GM21717 (cell line): ENCODE data around the gene SLC8A1.

Experiments
- ATAC-seq: cut with Tn5 transposase; IDR thresholded peaks from one replicate; pipeline ENCODE4 v1.9.1; 2021; ENCODE audit warnings: mild to moderate bottlenecking, moderate library complexity; ENCODE audit not compliant: unreplicated experiment

Gene SLC8A1

DNA sequence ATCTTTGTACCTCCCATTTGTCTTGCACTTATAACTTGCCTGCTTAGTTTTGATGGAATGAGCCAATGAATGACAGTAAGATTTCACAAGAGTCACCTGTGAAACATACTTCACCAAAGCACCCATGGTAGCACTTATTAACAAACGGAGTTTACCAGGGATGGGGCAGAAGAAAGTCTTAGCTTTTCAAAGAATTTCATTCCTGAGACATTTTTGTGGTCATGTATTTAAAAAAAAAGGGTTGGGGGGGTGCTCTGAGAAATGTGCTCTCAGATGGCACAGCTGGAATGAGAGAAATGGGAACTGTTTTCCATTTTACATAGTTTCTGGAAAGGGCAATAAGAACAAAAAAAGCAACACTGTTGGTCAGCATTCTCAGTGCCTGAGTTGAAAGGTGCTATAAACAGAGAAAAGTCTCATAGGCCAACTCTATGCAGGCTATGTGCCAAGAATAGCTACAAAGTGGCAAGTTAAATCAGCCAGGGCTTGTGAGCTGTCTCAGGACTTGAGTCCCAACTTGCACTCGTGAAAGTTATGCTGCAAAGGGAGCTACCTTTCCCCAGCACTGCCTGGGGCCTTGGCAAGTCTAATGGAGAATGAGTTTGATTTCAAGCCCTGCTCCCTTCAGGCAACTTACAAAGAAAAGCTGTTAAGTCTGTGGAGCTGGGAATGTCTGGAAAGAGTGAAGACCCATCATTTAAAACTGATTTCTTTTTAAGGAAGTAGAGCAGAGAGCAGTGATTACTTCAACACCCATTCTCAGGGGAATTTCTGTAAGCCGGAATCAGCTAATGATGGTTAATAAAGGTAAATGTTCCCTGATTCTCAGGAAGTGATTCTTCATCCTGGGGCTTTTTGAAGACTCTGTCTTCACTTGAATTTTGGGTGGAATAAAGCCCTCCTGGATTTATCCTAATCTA is 170.6 kb downstream of the SLC8A1 start:
- ATAC-seq, result peak; percentile 49

DNA sequence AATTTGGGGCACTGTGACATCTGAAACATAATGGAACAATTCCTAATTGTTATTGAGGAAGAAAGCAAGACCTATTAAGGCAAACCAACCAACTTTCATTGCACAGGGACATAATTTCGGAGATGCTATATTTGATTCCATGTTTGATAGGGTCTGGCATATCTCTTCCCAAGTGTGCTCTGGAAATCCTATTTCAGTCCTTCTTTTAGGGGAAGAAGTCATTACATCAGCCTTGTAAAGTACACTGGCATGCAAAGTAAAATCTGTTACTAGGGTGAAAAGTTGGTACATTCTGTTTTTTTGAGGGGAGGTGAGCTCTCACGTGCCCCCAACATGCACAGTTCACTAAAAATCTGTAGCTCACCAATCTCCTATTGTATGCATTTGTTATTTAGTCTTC is 172.4 kb downstream of the SLC8A1 start:
- ATAC-seq, result no peak

DNA sequence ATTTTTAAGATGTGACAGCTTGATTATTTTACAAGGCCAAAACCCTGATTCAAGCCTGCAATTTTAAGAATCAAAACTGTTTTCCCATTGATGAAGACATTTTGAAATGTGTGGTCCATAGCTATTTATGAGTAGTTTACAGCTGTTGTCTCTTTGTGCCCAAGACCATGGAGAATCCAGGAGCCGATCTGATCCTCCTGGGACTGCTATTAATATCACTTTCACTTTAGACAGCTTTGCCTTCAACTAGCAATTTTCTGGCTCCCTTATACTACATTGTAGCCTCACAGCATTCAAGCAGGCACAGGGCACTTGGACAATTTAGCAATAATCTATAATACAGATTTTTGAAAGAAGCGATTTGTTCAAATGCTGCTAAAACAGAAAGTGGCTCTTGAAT is 172.9 kb downstream of the SLC8A1 start:
- no peak for ATAC-seq

DNA sequence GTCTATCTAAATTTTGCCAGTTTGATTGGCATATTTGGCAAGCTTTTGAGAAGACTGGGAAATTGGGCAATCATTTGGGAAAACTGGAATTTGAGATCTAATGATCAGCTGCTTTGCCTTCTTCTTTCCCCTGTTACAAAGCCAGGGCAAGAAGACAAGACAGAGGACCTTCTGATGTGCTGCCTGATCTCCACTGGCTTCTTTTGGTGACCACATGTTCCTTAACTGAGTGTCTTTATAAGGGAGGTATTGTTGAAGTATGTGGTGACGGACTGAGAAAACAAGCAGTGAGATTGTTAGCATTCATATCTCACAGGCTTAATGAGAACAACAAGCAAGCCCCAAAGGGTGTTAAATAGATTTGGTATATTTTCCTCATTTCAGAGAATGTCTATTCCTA is 175.8 kb downstream of the SLC8A1 start:
- no peak for ATAC-seq

DNA sequence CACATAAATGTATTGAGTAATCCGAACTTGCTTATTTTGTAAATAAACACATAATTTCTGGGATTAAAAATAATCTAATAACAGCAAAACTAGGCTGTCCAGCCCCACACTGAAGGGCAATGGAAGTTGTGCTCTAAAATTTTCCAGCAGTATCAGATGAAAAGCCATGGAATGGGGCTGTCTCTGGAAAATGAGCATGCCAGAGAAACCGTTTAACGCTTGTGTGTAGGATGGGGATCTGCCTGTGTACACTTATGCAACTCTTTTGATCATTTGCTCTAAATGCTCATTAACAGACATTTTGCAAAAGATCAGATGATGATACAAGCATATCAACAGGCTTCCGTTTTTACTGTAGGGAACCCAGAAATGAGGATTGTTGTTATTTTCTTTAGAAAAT is 177.6 kb downstream of the SLC8A1 start:
- no peak for ATAC-seq

DNA sequence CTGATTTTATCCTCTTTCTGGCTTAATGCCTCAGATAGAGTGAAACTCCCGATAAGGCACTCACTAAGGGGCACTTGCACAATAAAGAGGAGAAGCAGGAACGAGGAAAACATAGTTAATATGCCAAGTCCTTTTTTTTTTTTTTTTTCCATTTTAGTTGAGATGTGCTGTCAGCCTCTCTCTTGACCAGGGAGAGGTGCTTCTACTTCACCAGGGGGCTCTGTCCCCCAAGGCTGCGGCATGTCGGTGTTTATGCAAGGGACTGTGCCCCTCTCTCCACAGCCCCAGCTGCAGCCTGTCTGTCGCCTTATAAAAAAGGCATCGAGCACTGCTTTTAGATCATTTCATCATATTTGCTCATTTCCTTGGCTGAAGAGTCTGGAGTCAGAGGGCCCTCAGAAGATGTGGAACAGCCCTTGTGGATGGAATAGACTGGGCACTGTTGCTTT is 178.1 kb downstream of the SLC8A1 start:
- no peak for ATAC-seq

DNA sequence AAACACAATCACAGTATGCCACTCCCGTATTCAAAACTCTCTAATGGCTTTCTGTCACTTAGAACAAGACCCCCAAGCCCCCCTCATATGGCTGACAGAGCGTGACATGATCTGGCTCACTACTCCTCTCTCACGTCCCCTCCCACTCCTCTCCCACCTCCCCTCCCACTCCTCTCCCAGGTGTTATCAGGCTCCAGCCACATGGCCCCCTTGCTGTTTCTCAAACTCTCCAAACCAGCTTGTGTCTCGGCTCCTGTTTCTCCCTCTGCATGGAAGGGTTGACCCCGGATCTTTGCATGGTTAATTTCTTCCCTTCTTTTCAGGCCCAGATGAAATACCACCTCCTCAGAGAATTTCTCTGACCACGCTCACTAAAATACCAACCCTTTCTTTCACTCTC is 180.8 kb downstream of the SLC8A1 start:
- no peak for ATAC-seq

DNA sequence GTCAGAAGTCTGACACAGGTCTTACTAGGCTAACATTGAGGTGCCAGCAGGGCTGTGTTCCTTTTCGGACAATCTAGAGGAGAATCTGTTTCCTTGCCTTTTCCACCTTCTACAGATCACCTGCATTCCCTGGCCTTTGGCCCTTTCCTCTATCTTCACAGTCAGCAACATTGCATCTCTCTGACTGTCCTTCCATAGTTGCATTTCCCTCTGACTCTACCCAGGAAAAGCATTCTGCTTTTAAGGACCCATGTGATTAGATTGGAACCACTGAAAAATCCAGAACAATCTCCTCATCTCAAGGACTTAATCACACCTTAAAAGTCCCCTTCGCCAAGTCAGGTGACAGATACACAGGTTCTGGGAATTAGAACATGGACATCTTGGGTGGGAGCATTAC is 181.5 kb downstream of the SLC8A1 start:
- ATAC-seq, result no peak

DNA sequence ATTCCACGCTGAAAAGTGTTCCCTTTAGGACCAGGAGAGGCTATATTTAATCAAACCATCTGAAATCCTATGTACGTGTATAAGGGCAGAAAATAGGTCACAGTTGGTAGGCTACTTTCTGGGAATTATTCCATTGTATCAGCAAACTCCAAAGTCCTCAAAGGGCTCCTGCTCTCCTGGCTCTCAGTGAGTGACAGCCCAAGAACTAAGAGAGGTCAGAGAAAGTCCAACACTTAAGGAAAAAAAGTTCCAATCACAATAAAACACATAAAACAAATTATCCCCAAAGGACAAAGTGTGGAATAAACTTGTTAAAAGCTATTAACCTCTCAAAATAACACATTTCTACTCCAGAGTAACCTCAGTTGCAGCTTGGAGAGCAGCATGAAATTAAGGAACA is 183.3 kb downstream of the SLC8A1 start:
- ATAC-seq, result no peak

DNA sequence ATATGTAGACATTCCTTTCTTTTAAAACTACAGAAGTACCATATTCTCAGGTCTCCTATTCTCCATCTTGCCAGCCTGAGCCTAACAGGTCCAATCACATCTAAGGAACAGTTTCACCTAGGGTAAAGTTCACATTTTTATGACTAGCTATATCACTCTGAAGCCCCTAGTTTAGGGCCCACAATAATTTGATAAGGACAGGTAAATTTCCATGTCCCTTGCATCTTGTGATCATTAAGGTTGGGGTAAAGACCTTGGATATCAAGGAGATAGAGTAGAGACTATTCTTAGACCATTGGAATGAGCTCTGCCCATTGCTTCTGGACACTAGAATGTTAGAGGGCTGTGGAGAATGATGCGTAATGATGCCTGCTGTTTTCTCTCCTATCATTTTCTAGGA is 185.7 kb downstream of the SLC8A1 start:
- ATAC-seq, result no peak

DNA sequence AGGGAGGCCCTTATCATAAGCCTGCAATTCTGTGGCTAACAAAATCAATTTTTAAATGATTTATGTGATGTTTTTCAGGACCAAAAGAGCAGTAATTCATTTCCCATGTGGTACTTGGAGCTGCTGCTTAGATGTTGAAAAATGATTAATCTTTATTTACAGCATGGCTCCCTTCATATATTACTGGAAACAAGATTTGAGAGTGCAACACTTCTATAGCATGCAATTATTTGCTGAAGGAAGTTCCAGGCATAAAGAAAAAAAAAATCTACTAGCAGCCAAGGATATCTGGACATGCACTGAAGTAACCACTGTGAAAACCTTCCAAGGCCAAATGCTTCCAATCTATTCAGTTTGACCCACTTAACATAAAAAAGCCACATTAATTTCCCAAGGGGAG is 186.3 kb downstream of the SLC8A1 start:
- ATAC-seq, result no peak

DNA sequence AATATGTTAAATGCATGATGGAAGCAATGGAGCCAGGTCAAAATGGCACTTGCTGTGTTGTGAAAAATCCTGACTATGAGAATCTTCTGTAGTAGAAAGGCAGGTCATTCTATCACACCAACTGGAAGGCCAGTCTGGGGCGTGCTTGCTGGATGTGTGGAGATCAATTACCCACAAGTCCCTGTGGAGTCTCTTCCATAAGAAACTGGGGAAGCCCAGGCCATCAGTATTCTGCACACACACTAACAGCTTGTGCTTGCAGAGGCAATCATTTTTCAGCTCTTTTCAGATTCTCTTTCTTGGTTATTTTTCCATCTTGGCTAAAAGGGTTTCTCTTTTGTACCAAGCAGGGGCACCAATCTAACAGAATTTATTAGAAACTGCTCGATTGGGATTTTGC is 190.8 kb downstream of the SLC8A1 start:
- ATAC-seq, result no peak

DNA sequence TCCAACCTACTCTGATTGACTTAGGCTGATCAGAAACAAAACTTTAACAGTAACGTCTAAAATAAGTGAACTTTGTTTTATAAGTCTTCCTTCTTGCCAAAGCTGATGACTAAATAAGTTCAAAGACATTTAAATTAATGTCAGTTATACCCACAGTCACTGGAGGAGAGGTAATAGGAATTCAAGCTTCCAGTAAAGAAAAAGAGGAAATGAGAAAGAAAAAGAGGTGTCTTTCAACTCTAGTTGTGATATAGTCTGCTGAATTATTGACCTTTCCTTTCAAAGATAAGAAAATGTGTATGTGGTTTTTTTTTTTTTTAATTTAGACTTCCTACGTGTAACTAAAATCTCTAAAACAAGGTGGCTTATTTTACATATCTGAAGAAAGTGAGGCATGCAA is 191.5 kb downstream of the SLC8A1 start:
- no peak for ATAC-seq

DNA sequence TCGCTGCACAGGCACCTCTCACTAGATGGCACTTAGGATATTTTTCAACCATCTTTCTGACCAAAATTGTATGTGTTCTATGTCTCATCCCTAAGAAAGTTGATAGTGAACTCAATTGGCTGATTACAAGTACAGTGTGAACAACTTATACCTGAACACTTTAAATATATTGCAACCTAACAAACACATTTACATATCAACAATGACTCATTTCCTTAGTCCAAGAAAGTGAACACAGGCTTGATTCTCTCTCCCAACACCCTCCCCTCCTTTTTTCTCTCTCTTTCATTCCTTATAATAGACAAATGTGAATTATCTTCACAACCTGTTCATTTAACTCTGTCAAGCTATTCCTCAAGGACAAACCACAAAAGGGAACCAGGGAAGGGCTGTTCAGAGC is 192.0 kb downstream of the SLC8A1 start:
- ATAC-seq, result no peak

DNA sequence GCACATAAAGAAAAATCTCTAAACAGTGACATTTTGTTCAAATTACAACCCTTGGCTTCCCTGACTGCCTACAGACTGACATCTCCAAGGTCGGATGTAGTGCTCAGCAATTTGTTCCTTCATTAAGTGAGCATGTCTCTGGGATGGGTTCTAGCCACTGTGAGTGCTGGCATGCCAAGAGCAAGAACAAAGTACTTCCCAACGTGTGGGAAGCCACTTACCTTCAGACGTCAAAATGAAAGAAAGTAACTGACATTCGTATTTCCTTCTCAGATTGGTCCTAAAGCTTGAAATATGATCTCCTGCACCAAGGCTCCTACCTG is 193.8 kb downstream of the SLC8A1 start:
- no peak for ATAC-seq

DNA sequence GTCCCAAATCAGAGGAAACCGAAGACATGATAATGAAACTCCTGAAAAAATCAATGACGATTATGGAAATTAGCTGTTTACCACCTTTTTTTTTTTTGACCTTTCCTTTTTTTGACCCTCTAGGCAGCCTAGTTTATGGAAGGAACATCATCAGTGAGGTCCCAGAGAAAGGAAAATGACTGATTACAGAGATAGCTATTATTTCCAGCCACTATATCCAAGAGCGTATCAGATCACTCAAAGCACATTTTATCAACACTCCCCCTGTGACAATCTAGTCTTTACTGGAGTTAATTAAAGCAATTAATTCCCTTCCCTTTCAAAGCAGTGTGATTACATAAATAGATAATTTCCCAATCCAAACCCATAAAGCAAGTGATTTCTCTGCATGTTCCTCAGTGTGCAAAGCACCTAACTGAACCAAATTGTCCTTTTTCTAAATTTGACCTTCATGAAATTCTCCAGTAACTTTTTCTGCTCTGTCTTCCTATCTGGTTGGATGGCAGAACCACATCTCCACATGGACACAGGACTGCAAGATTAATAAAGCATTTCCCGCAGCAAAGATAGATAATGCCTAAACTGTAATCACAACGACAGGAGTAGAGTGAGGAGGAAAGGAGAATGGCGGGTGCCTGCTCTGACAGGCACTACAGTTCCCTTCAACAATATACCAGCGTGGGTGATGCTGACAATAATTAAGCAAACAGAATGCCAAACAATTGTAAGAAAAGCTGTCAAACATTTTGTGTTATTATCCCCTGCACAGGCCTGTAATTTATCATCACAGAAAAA is 194.4 kb downstream of the SLC8A1 start:
- no peak for ATAC-seq

DNA sequence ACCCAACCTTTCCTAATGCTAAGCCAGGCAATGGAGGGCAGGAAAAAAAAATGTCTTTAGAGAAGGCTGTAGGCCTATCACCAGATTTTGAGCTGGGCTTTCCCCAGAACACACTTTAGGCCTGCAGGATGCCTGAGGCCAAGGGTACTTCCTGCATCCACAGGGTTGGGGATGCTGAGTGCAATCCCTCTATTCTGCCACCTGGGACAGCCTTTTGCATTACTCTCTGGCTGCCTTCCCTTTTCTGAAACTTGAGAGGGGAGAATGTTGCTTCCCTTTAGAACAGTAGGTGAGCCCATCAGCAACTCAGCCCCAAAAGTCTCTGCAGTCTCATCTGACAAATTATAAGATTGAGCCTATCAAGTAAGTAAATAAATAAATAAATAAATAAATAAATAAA is 195.2 kb downstream of the SLC8A1 start:
- no peak for ATAC-seq

DNA sequence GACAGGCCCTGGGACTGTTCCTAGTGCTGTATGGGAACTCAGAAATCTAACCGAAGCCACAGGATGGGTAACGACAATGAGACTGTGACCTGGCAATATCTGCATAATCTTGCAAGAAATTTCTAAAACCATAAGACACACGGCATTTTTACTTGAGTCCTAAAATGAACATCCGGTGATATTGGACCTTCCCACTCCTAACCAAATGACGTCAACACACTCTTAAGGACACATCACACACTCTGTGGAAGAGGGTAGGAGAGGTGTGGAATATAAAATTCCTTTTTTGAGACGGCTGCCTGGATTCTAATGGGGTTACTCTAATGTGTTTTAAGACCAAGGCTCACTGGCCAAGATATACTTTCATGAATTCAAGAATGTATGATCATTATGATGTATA is 195.9 kb downstream of the SLC8A1 start:
- no peak for ATAC-seq

DNA sequence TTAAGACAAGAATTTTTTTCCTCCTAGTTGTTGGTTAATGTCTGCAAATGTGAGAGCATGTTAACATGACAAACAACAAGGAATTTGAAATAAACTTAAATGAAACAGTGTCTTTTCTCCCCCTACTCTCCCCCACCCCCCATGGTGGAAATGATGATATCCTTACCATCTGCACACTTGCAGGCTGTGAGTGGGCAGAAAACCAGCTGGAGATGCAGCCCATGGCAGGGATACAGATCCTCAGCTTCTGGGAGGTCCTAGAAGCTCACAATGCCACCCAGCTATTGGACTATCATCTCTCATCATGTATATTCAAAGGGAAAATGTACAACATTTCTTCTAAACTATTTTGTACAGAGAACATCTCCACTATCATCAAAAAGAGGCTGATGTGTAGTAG is 196.8 kb downstream of the SLC8A1 start:
- no peak for ATAC-seq

DNA sequence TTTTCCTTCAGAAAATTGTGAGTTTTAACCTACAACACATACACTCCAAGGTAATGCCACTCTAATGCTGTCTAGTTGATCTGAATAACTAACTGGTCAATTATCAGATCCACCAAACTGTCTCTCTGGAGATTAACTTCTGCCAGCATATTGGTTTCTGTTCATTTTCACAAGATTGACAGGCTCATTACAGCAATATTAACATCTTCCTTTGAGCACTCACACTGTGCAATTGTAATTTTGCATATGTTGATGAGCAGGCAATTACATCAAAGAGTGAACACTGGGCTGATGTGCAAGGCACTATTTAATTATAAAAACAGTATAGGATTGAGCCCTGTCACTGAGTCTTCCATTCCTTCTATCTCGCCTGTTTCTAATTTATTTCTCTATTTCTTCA is 197.3 kb downstream of the SLC8A1 start:
- ATAC-seq, result no peak

DNA sequence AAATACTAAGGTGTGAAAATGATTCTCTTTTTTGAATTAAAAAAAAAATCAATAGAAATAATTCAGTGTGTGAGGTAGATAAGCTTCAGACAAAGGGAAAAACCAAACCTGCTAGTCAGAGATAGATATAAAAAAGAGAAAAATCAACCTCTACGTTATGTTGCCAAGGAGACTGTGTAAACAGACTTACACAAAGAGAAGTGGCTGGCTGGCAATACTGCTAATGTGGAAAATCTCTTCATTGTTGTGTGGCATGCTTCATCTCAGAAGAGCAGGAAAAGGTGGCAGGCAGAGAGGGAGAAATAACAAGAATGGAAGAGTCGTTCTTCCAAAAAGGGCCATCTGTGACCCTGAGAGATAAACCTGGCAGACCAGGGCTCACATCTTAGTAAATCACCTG is 200.8 kb downstream of the SLC8A1 start:
- ATAC-seq, result no peak

DNA sequence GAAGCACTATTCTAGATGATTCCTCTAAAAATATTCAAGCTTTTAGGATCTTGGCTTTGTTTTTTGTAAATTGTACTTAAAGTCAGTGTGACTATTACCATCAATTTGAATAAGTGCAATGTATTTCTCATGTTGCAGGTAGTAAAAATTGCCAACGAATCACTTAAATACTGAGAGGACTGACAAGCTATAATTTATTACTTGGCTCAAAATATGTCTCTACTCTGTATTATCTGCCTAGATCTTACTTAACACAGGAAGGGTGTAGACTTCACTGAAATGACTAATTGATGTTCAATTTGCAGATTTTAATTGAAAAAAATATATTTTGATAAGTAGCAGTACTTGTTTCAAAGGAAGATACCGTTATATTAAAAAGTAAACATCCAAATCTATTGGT is 202.3 kb downstream of the SLC8A1 start:
- no peak for ATAC-seq
